Mesenchymal stem cell (in vitro differentiated cells and primary cell): ENCODE measurements around the gene CD276.
A peak's percentile ranks its signal among the peaks of the same experiment; 100 is the strongest.

Experiments
- DNase-seq: peaks from one replicate; pipeline ENCODE4 v3.0.0-alpha.2; 2013
- H2AFZ ChIP-seq: one replicate; pipeline ENCODE4 v1.6.1; 2013; ENCODE audit warnings: low read depth, mild to moderate bottlenecking, control low read depth, inconsistent platforms, low read length, moderate library complexity
- H2AK5ac ChIP-seq: 2 replicates; pipeline ENCODE4 v1.6.1; 2013; ENCODE audit warnings: low read length, moderate library complexity, mild to moderate bottlenecking, inconsistent platforms; ENCODE audit not compliant: severe bottlenecking
- H2BK120ac ChIP-seq: one replicate; pipeline ENCODE4 v1.6.1; 2013; ENCODE audit warnings: low read depth, mild to moderate bottlenecking, inconsistent platforms, low read length, moderate library complexity
- H2BK12ac ChIP-seq, 2 experiments: one replicate each; pipeline ENCODE4 v1.6.1; 2013; ENCODE audit warnings: inconsistent platforms in 2 of 2, low read length in 2 of 2, mild to moderate bottlenecking in 2 of 2, moderate library complexity in 2 of 2, control low read depth in 1 of 2
- H2BK15ac ChIP-seq: one replicate; pipeline ENCODE4 v1.6.1; 2013; ENCODE audit warnings: mild to moderate bottlenecking, low read depth, inconsistent platforms; ENCODE audit not compliant: poor library complexity, severe bottlenecking
- H2BK5ac ChIP-seq: 2 replicates; pipeline ENCODE4 v1.6.1; 2013; ENCODE audit warnings: low read depth, mild to moderate bottlenecking, low read length, control low read depth, inconsistent platforms; ENCODE audit not compliant: poor library complexity, severe bottlenecking
- H3K14ac ChIP-seq, 2 experiments: one replicate each; pipeline ENCODE4 v1.6.1; 2013; ENCODE audit warnings: inconsistent platforms in 2 of 2, low read length in 2 of 2, control low read depth in 1 of 2, mild to moderate bottlenecking in 1 of 2, moderate library complexity in 1 of 2
- H3K18ac ChIP-seq, 2 experiments: one replicate each; pipeline ENCODE4 v1.6.1; 2013; ENCODE audit warnings: inconsistent platforms in 2 of 2, low read length in 2 of 2, control low read depth in 1 of 2, low read depth in 1 of 2, mild to moderate bottlenecking in 1 of 2
- H3K23ac ChIP-seq, 2 experiments: one replicate each; pipeline ENCODE4 v1.6.1; 2013; ENCODE audit warnings: inconsistent platforms in 2 of 2, low read length in 2 of 2, mild to moderate bottlenecking in 2 of 2, moderate library complexity in 2 of 2, control low read depth in 1 of 2
- H3K27ac ChIP-seq: 2 replicates; pipeline ENCODE4 v1.5.1; 2013; ENCODE audit warnings: mild to moderate bottlenecking, moderate library complexity, low read length, control low read depth, inconsistent platforms; ENCODE audit not compliant: poor library complexity, severe bottlenecking
- H3K27me3 ChIP-seq, 2 experiments: 2 replicates each; pipeline versions ENCODE4 v1.6.1 to v1.7.0; 2013; ENCODE audit warnings: low read length in 2 of 2, mild to moderate bottlenecking in 2 of 2, moderate library complexity in 2 of 2, control low read depth in 1 of 2, inconsistent platforms in 1 of 2; ENCODE audit not compliant: control insufficient read depth in 1 of 2, insufficient read depth in 1 of 2
- H3K36me3 ChIP-seq, 2 experiments: 2 replicates each; pipeline versions ENCODE4 v1.6.1 to v1.7.0; 2013; ENCODE audit warnings: low read length in 2 of 2, control low read depth in 1 of 2, inconsistent platforms in 1 of 2, low read depth in 1 of 2, mild to moderate bottlenecking in 1 of 2; ENCODE audit not compliant: insufficient read depth in 2 of 2, control insufficient read depth in 1 of 2
- H3K4ac ChIP-seq, 2 experiments: one replicate each; pipeline ENCODE4 v1.6.1; 2013; ENCODE audit warnings: inconsistent platforms in 2 of 2, low read length in 2 of 2, mild to moderate bottlenecking in 2 of 2, moderate library complexity in 2 of 2, control low read depth in 1 of 2, low read depth in 1 of 2
- H3K4me1 ChIP-seq: 2 replicates; pipeline ENCODE4 v1.6.1; 2013; ENCODE audit warnings: low read depth, low read length, control low read depth; ENCODE audit not compliant: control insufficient read depth, insufficient read depth
- H3K4me2 ChIP-seq: 2 replicates; pipeline ENCODE4 v1.6.1; 2013; ENCODE audit warnings: low read length, mild to moderate bottlenecking, inconsistent platforms; ENCODE audit not compliant: poor library complexity, severe bottlenecking
- H3K4me3 ChIP-seq, 2 experiments: 2 replicates each; pipeline versions ENCODE4 v1.5.1 to v1.7.0; 2013; ENCODE audit warnings: low read length in 2 of 2, mild to moderate bottlenecking in 2 of 2, control low read depth in 1 of 2, low read depth in 1 of 2; ENCODE audit not compliant: insufficient read depth in 1 of 2
- H3K79me1 ChIP-seq: replicated peaks from 2 replicates; pipeline ENCODE4 v1.6.1; 2013; ENCODE audit warnings: mild to moderate bottlenecking, control low read depth, low read length, inconsistent platforms; ENCODE audit not compliant: poor library complexity, severe bottlenecking
- H3K9ac ChIP-seq: 2 replicates; pipeline ENCODE4 v1.7.0; 2013; ENCODE audit warnings: mild to moderate bottlenecking, low read length, moderate library complexity
- H3K9me3 ChIP-seq: 2 replicates; pipeline ENCODE4 v1.7.0; 2013; ENCODE audit warnings: mild to moderate bottlenecking, low read length; ENCODE audit not compliant: control insufficient read depth
- H4K8ac ChIP-seq: one replicate; pipeline ENCODE4 v1.6.1; 2013; ENCODE audit warnings: inconsistent platforms, mild to moderate bottlenecking, low read length, moderate library complexity
- H4K91ac ChIP-seq: one replicate; pipeline ENCODE4 v1.6.1; 2013; ENCODE audit warnings: mild to moderate bottlenecking, low read length, inconsistent platforms
- WGBS: methylation state at CpG from one replicate; pipeline ENCODE4 v1.1.7; 2013; ENCODE audit warnings: mixed read lengths; 5-methylcytosine and 5-hydroxymethylcytosine counted together

CD276 gene

GRCh38 chr15:73658645-73659044, 25.5 kb upstream of the CD276 start:
- Histone ChIP-seq H3K36me3 (no peaks in the 10 kb centered on the region), H3K9me3 (peaks cover 5% of the 10 kb centered on the region), H2BK15ac (no peak overlapping the region), H3K23ac (no peak overlapping the region), H3K79me1 (no peaks in the 10 kb centered on the region), H2AK5ac (no peak overlapping the region), H2AFZ (no peak overlapping the region), H3K14ac (no peak overlapping the region), H3K27ac (no peak overlapping the region), H2BK12ac (no peak overlapping the region), H4K91ac (no peak overlapping the region), H2BK120ac (no peak overlapping the region), H3K18ac (no peak overlapping the region), H3K27me3 (peaks cover 9 to 20% of the 10 kb centered on the region in 2 experiments), H4K8ac (no peak overlapping the region), H3K9ac (no peak overlapping the region), H3K4me1 (no peaks in the 10 kb centered on the region), H3K4me2 (no peak overlapping the region), H3K4ac (no peak overlapping the region), H2BK5ac (no peak overlapping the region), H3K4me3 (no peak overlapping the region)
- no peak for DNase-seq
- WGBS: 90% methylated on average over 1 of the region's 1 CpG

- Histone ChIP-seq H3K9ac (no peak overlapping the region), H3K23ac (no peak overlapping the region), H2AFZ (no peak overlapping the region), H2BK12ac (no peak overlapping the region), H3K36me3 (no peaks in the 10 kb centered on the region), H3K4ac (no peak overlapping the region), H2BK15ac (no peak overlapping the region), H3K4me3 (no peak overlapping the region), H3K18ac (no peak overlapping the region), H4K91ac (no peak overlapping the region), H3K27me3 (peaks cover 11 to 20% of the 10 kb centered on the region in 2 experiments), H3K79me1 (no peaks in the 10 kb centered on the region), H2BK5ac (no peak overlapping the region), H3K27ac (no peak overlapping the region), H3K9me3 (peaks cover 5% of the 10 kb centered on the region), H3K4me1 (no peaks in the 10 kb centered on the region), H4K8ac (no peak overlapping the region), H2AK5ac (no peak overlapping the region), H3K4me2 (no peak overlapping the region), H3K14ac (no peak overlapping the region), H2BK120ac (no peak overlapping the region)
- DNase-seq: no peak
Observed at GRCh38 chr15:73660455-73660854, 23.7 kb upstream of the CD276 start.

GRCh38 chr15:73674587-73674986, 9.6 kb upstream of the CD276 start:
- whole genome bisulfite sequencing: 100% methylated on average over 1 of the region's 1 CpG
- H3K14ac ChIP-seq: no peak overlapping the region
- H3K4me3 ChIP-seq: no peak overlapping the region

GRCh38 chr15:73677146-73677607, 7.0 kb upstream of the CD276 start:
- H2BK5ac ChIP-seq: no peak overlapping the region
- no peaks in the 10 kb centered on the region for H3K4me1 ChIP-seq
- H3K23ac ChIP-seq: peak overlapping the region in 1 of 2 experiments; percentile 2
- no peak overlapping the region for H3K9ac ChIP-seq
- no peaks in the 10 kb centered on the region for H3K36me3 ChIP-seq
- H2BK15ac ChIP-seq: no peak overlapping the region
- H3K14ac ChIP-seq: no peak overlapping the region
- H3K9me3 ChIP-seq: peaks cover 5% of the 10 kb centered on the region
- H3K4me2 ChIP-seq: no peak overlapping the region
- H3K27ac ChIP-seq: no peak overlapping the region
- H3K4ac ChIP-seq: no peak overlapping the region
- DNase-seq: peak; percentile 75
- no peak overlapping the region for H2AFZ ChIP-seq
- H3K79me1 ChIP-seq: no peaks in the 10 kb centered on the region
- no peak overlapping the region for H3K18ac ChIP-seq
- no peak overlapping the region for H3K4me3 ChIP-seq
- no peak overlapping the region for H4K8ac ChIP-seq
- H3K27me3 ChIP-seq: peaks cover 22 to 39% of the 10 kb centered on the region in 2 experiments
- H4K91ac ChIP-seq: no peak overlapping the region
- H2BK120ac ChIP-seq: no peak overlapping the region
- 80% methylated on average over 5 of the region's 5 CpGs for WGBS
- no peak overlapping the region for H2BK12ac ChIP-seq
- H2AK5ac ChIP-seq: no peak overlapping the region

More at GRCh38 chr15:73674587-73674986, 9.6 kb upstream of the CD276 start:
- no peak overlapping the region for H3K9ac ChIP-seq
- H3K79me1 ChIP-seq: no peaks in the 10 kb centered on the region
- H4K8ac ChIP-seq: no peak overlapping the region
- H2AK5ac ChIP-seq: no peak overlapping the region
- DNase-seq: no peak
- no peak overlapping the region for H2BK15ac ChIP-seq
- H3K18ac ChIP-seq: no peak overlapping the region
- no peak overlapping the region for H3K23ac ChIP-seq
- no peak overlapping the region for H2BK120ac ChIP-seq
- no peaks in the 10 kb centered on the region for H3K36me3 ChIP-seq
- no peak overlapping the region for H4K91ac ChIP-seq
- no peaks in the 10 kb centered on the region for H3K4me1 ChIP-seq
- no peak overlapping the region for H2BK12ac ChIP-seq
- H3K4ac ChIP-seq: no peak overlapping the region
- H3K27ac ChIP-seq: no peak overlapping the region
- H2BK5ac ChIP-seq: no peak overlapping the region
- peaks cover 6% of the 10 kb centered on the region for H3K9me3 ChIP-seq
- H3K27me3 ChIP-seq: peaks cover 39 to 54% of the 10 kb centered on the region in 2 experiments
- H2AFZ ChIP-seq: no peak overlapping the region
- H3K4me2 ChIP-seq: no peak overlapping the region
